ENCODE measurements around the gene FZD4. TPM values are rescaled to one million over a fixed set of nuclear protein-coding genes. Genes with fewer than 3 reads are reported as not detected.

Gene FZD4
- total and polyA plus RNA-seq, 10 of the 15 experiments (the other 5 are each of a cell fraction or from before 2014, with no cell fraction given) = under 0.01 to 0.13 (median 0.01) TPM; not detected in 6

DNA sequence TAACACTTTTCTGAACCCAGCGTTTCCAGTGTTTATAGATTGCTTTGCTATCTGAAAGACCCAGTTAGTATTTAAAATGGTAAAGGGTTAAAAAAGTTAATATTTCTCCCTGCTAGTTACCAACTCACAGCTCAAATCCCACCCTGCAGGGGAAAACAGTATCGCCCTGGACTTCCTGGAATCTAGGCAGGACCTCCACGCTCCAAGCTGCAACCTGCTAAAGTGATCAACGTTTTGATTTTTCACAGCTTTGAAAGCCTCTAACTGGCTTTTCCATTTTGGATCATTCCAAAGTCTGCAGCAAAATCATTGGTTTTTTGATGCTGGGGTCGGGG, 4.6 kb downstream of the FZD4 start:
- no peaks in the 10 kb centered on the region for H3K4me1 ChIP-seq (ENCODE audit: control insufficient read depth, insufficient read depth, low read length)
- no TSS peak for BruUV-seq (replicated peaks)
- no peaks in the 10 kb centered on the region for H3K9me3 ChIP-seq (replicated peaks; ENCODE audit: control insufficient read depth, insufficient read depth, low read length)
- H3K79me2 ChIP-seq (ENCODE audit: control insufficient read depth, insufficient read depth, low read length) = no peaks in the 10 kb centered on the region
- intact Hi-C loops (cut with micrococcal nuclease; ENCODE audit: unreplicated experiment) = no loop called here
- CTCF ChIA-PET = no interaction called here
- ATAC-seq = no peak
- no peaks in the 10 kb centered on the region for H3K36me3 ChIP-seq (ENCODE audit: control insufficient read depth in 2 of 2, insufficient read depth in 2 of 2, low read length in 1 of 2)
- no peak overlapping the region for H3K9ac ChIP-seq (ENCODE audit: control insufficient read depth, insufficient read depth, low read length)
- in situ Hi-C loops (cut with MboI) = no loop called here
- no peak for FAIRE-seq
- POLR2A ChIA-PET = no interaction called here
- H3K27ac ChIP-seq (ENCODE audit: control insufficient read depth, insufficient read depth) = no peak overlapping the region
- no peak overlapping the region for H3K4me3 ChIP-seq
- SMC1A ChIA-PET (ENCODE audit: uncharacterized antibody, unreplicated experiment) = no interaction called here
- 30% methylated on average over 5 of the region's 5 CpGs for WGBS (ENCODE audit: insufficient coverage, insufficient replicate concordance, low lambda C conversion rate, missing lambda C conversion rate)
- RAD21 ChIA-PET (ENCODE audit: unreplicated experiment) = no interaction called here
- H4K20me1 ChIP-seq (ENCODE audit: control insufficient read depth, insufficient read depth) = no peaks in the 10 kb centered on the region
- no peak overlapping the region for H3K4me2 ChIP-seq (ENCODE audit: control insufficient read depth, insufficient read depth)
- H3K27me3 ChIP-seq (replicated peaks in 1 of 2; ENCODE audit: control insufficient read depth in 2 of 2, insufficient read depth in 2 of 2, low read length in 1 of 2) = peaks cover 3 to 9% of the 10 kb centered on the region in 2 experiments; a peak in 2 of 4 replicates
- H2AFZ ChIP-seq (ENCODE audit: control insufficient read depth, low read depth, low read length) = no peak overlapping the region
- no peak for DNase-seq (ENCODE audit: low read depth, low spot score)
- TF ChIP-seq, protein P1, sequence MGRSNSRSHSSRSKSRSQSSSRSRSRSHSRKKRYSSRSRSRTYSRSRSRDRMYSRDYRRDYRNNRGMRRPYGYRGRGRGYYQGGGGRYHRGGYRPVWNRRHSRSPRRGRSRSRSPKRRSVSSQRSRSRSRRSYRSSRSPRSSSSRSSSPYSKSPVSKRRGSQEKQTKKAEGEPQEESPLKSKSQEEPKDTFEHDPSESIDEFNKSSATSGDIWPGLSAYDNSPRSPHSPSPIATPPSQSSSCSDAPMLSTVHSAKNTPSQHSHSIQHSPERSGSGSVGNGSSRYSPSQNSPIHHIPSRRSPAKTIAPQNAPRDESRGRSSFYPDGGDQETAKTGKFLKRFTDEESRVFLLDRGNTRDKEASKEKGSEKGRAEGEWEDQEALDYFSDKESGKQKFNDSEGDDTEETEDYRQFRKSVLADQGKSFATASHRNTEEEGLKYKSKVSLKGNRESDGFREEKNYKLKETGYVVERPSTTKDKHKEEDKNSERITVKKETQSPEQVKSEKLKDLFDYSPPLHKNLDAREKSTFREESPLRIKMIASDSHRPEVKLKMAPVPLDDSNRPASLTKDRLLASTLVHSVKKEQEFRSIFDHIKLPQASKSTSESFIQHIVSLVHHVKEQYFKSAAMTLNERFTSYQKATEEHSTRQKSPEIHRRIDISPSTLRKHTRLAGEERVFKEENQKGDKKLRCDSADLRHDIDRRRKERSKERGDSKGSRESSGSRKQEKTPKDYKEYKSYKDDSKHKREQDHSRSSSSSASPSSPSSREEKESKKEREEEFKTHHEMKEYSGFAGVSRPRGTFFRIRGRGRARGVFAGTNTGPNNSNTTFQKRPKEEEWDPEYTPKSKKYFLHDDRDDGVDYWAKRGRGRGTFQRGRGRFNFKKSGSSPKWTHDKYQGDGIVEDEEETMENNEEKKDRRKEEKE (IDR thresholded peaks at IDR 0.05) = no peak
- TF ChIP-seq, protein P2, sequence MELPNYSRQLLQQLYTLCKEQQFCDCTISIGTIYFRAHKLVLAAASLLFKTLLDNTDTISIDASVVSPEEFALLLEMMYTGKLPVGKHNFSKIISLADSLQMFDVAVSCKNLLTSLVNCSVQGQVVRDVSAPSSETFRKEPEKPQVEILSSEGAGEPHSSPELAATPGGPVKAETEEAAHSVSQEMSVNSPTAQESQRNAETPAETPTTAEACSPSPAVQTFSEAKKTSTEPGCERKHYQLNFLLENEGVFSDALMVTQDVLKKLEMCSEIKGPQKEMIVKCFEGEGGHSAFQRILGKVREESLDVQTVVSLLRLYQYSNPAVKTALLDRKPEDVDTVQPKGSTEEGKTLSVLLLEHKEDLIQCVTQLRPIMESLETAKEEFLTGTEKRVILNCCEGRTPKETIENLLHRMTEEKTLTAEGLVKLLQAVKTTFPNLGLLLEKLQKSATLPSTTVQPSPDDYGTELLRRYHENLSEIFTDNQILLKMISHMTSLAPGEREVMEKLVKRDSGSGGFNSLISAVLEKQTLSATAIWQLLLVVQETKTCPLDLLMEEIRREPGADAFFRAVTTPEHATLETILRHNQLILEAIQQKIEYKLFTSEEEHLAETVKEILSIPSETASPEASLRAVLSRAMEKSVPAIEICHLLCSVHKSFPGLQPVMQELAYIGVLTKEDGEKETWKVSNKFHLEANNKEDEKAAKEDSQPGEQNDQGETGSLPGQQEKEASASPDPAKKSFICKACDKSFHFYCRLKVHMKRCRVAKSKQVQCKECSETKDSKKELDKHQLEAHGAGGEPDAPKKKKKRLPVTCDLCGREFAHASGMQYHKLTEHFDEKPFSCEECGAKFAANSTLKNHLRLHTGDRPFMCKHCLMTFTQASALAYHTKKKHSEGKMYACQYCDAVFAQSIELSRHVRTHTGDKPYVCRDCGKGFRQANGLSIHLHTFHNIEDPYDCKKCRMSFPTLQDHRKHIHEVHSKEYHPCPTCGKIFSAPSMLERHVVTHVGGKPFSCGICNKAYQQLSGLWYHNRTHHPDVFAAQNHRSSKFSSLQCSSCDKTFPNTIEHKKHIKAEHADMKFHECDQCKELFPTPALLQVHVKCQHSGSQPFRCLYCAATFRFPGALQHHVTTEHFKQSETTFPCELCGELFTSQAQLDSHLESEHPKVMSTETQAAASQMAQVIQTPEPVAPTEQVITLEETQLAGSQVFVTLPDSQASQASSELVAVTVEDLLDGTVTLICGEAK (IDR thresholded peaks at IDR 0.05; ENCODE audit: borderline replicate concordance) = no peak
- no peak for TF ChIP-seq ASH2L (IDR thresholded peaks at IDR 0.05; ENCODE audit: borderline replicate concordance, low read depth)
- no peak for TF ChIP-seq RELA (IDR thresholded peaks at IDR 0.05; ENCODE audit: borderline replicate concordance, partially characterized antibody)
- no peak for TF ChIP-seq ZNF384 (IDR thresholded peaks at IDR 0.05; ENCODE audit: borderline replicate concordance, low read depth, low read length)
- TF ChIP-seq, protein P3, sequence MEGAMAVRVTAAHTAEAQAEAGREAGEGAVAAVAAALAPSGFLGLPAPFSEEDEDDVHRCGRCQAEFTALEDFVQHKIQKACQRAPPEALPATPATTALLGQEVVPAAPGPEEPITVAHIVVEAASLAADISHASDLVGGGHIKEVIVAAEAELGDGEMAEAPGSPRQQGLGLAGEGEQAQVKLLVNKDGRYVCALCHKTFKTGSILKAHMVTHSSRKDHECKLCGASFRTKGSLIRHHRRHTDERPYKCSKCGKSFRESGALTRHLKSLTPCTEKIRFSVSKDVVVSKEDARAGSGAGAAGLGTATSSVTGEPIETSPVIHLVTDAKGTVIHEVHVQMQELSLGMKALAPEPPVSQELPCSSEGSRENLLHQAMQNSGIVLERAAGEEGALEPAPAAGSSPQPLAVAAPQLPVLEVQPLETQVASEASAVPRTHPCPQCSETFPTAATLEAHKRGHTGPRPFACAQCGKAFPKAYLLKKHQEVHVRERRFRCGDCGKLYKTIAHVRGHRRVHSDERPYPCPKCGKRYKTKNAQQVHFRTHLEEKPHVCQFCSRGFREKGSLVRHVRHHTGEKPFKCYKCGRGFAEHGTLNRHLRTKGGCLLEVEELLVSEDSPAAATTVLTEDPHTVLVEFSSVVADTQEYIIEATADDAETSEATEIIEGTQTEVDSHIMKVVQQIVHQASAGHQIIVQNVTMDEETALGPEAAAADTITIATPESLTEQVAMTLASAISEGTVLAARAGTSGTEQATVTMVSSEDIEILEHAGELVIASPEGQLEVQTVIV (IDR thresholded peaks at IDR 0.05; ENCODE audit: borderline replicate concordance, partially characterized antibody) = no peak
- TF ChIP-seq FOS (IDR thresholded peaks at IDR 0.05; ENCODE audit: borderline replicate concordance, extremely low read depth, insufficient read length) = no peak
- no peak for TF ChIP-seq NR2C1 (IDR thresholded peaks at IDR 0.05)
- TF ChIP-seq BACH1 (IDR thresholded peaks at IDR 0.05; ENCODE audit: borderline replicate concordance) = no peak
- no peak for TF ChIP-seq SMC3 (IDR thresholded peaks at IDR 0.05; ENCODE audit: borderline replicate concordance, low read length)
- TF ChIP-seq, protein P4, sequence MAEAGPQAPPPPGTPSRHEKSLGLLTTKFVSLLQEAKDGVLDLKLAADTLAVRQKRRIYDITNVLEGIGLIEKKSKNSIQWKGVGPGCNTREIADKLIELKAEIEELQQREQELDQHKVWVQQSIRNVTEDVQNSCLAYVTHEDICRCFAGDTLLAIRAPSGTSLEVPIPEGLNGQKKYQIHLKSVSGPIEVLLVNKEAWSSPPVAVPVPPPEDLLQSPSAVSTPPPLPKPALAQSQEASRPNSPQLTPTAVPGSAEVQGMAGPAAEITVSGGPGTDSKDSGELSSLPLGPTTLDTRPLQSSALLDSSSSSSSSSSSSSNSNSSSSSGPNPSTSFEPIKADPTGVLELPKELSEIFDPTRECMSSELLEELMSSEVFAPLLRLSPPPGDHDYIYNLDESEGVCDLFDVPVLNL (IDR thresholded peaks at IDR 0.05; ENCODE audit: low read depth, low read length) = no peak
- TF ChIP-seq HDAC6 (IDR thresholded peaks at IDR 0.05; ENCODE audit: unreplicated experiment) = no peak
- no peak for TF ChIP-seq ETV6 (conservative IDR thresholded peaks at IDR 0.05 in 1 of 2, IDR thresholded peaks at IDR 0.05 in 1 of 2; ENCODE audit: borderline replicate concordance in 1 of 2, low read depth in 1 of 2)
- no peak for TF ChIP-seq ZNF217 (IDR thresholded peaks at IDR 0.05)

Data from GM12878 (cell line).